NB4 (cell line): ENCODE results near the gene NTN1.

ENCODE experiments used
- MYC ChIP-seq: IDR thresholded peaks from 2 replicates; pipeline ENCODE4 v1.6.1; 2011; ENCODE audit warnings: low read depth, low read length
- POLR2A ChIP-seq: IDR thresholded peaks from 2 replicates; pipeline ENCODE4 v1.6.1; 2011; ENCODE audit warnings: mild to moderate bottlenecking; ENCODE audit not compliant: insufficient read length; ENCODE audit errors: extremely low read depth
- TF ChIP-seq, protein P1 (sequence below): IDR thresholded peaks from one replicate; pipeline ENCODE4 v1.5.1; 2012; ENCODE audit warnings: low read depth, low read length

DNA sequence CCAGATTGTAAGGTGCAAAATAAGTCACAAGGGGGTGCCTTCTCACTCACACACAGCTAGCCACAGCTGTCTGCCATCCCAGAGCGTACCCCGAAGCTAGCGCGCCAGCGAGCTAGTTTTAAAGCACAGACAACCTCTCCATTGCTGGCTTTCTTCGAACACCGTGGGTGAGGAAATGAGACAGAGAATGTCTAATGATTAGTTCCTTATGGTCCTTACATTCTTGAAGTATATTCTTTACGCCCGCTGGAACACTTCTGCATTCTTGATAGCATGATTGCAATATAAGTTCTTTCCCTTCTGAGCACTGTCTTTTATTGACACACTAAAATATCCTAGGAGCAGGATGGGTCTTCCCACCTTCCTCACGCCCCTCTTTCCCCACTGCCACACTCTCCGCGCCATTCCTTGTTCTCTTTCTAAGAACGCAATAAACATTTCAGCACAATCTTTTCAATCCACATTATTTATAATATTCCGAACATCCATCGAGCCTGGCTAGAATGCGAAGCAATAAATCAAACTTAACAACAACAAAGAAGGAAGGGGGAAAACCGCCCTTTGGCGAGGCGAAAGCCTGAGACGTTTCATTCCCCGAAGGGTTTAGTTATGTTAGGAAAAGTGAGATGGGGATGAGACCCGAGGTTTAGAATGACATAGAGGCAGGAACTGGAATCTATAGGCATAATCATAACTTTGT, 251.3 kb downstream of the NTN1 start:
- TF ChIP-seq POLR2A = no peak
- TF ChIP-seq, protein P1, sequence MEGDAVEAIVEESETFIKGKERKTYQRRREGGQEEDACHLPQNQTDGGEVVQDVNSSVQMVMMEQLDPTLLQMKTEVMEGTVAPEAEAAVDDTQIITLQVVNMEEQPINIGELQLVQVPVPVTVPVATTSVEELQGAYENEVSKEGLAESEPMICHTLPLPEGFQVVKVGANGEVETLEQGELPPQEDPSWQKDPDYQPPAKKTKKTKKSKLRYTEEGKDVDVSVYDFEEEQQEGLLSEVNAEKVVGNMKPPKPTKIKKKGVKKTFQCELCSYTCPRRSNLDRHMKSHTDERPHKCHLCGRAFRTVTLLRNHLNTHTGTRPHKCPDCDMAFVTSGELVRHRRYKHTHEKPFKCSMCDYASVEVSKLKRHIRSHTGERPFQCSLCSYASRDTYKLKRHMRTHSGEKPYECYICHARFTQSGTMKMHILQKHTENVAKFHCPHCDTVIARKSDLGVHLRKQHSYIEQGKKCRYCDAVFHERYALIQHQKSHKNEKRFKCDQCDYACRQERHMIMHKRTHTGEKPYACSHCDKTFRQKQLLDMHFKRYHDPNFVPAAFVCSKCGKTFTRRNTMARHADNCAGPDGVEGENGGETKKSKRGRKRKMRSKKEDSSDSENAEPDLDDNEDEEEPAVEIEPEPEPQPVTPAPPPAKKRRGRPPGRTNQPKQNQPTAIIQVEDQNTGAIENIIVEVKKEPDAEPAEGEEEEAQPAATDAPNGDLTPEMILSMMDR = no peak
- no peak for TF ChIP-seq MYC
